Adipose tissue (tissue), 3 donors: ENCODE measurements around the gene ANAPC15. TPM values are rescaled to one million over a fixed set of nuclear protein-coding genes. Genes with fewer than 3 reads are reported as not detected.

Experiments
- H3K27ac ChIP-seq: one replicate; pipeline ENCODE4 v1.5.1; 2013; ENCODE audit warnings: low read depth, low read length
- WGBS, 3 donors: extraction: QIAGEN DNeasy Blood & Tissue Kit; methylation state at CpG; one replicate each; pipeline ENCODE4 v1.1.7; 2013; 5-methylcytosine and 5-hydroxymethylcytosine counted together
- polyA plus RNA-seq, 3 donors: library from polyadenylated mRNA; stranded (reverse); fragments of 200-250 nt; gene quantifications; one replicate each; pipeline ENCODE4 v1.2.3, GENCODE V29; 2013
- donor health status: healthy with polysubstance abuse.
- donor health status: Bipolar disorder and iron deficiency.
- donor health status: healthy.

Gene ANAPC15
- polyA plus RNA-seq, 3 donors, result 26.8 to 46.9 (median 42.3) TPM

GRCh38 chr11:72069787-72070251 is 42.7 kb downstream of the ANAPC15 start:
- H3K27ac ChIP-seq, result peak overlapping the region; percentile 81
- WGBS, 3 donors, result 0 to 13% (median 3%) methylated on average over 2 of the region's 2 CpGs

DNA sequence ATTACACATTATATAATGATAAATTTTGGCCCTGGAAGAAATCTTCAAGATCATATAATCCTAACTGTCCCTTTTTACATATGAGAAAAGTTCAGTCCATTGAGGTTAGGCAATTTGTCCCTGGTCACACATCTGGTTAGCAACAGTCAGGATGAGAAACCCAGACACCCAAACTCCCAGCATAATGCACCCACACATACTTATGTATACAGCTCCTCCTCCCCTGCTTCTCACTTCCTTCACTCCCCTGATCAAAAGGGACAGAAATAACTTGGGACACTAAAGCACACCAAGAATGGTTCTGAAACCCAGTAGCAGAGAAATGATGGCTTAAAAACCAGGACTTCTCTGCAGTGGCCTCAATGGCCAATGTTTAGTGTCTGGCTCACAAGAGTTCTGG is 43.3 kb downstream of the ANAPC15 start:
- H3K27ac ChIP-seq, result peak overlapping the region; percentile 81

DNA sequence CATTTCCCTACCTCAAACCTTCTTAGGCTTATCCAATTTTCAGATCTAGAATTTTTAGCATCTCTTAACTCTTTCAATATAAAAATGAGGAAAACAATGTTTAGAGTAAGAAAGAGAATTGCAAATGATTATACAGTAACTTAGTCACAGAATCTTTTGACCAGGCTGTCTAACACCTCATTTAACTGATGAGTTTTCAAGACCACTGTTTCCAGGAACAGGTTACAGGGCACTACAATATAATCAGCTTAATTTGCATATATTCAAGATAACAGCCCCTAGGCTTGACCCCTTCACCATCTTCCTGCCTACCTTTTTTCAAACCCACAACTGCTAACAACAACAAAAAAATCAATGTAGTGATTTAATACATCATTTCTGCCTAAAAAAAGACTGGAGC is 44.8 kb downstream of the ANAPC15 start:
- no peak overlapping the region for H3K27ac ChIP-seq

DNA sequence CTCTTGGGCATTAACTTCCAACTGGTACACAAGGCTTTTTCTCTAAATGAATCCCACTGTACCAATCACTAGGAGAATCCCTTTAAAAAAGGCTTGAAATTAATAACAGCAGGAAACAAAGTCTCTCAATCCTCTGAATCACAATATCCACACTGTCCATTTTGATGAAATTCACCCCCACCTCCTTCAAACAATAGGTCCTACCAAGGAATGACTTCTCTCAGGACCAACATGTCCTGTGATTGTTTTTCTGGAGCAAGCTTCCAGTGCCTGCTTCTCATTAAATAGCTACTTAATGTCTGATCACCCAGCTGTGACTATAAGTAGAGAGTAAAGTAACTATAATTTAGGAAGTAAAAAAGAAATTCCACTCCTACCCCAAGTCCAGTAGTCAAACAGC is 45.2 kb downstream of the ANAPC15 start:
- no peak overlapping the region for H3K27ac ChIP-seq

DNA sequence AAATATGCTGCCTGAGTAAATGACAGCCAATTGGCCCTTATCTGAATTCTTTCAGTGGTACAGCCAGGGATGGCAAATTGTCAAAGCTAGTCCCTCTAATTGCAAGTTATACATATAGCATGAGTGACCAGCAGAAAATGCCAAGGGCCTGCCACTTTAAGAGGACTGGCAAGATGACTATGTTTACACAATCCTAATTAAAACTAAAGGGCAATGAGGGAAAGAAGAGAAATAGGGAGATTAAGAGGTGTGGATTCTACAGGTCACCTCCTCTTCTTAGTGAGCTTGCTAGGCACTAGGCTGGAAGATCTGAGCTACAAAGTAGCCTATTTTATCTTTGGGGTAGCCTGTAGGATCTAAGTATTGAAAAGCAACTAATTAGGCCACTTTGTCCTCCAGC is 45.6 kb downstream of the ANAPC15 start:
- no peak overlapping the region for H3K27ac ChIP-seq

DNA sequence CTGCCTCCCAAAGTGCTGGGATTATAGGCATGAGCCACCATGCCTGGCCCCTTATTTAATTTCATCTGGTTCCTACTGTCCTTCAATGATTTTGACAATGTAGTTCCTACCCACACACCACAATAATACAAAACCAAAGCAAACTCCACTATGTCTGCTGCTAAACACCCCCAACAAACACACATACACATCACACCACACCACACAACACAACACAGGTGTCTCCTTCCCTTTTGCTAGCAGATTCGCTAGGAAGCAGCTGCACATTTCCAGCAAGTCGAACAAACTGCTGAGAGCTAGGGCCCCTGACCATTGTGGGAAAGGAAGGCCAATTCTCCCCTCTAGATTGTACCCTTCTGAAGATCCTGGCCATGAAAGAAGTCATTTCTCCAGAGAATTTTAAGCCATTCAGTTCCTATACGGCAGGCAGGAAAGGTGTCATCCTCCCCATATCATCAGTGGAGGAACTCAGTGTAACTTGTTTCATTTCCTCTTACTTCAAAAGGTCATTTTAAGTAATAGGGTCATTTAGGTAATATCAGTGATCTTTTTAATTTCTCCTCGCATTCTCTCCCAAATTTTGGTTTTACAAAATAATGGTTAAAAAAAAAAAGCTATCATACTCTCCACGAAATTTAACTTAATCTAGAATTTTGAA is 50.6 kb downstream of the ANAPC15 start:
- WGBS, 3 donors, result 72 to 90% (median 75%) methylated on average over 5 of the region's 5 CpGs
- no peak overlapping the region for H3K27ac ChIP-seq

Other genes with a start within 250 kb of the ANAPC15 start
- gene DEFB131B, start 234.2 kb downstream of the ANAPC15 start, polyA plus RNA-seq, result not detected
- 1 to 10 TPM; 1.5 to 2.2 (median 1.7) TPM for gene XNDC1N, start 184.1 kb downstream of the ANAPC15 start, polyA plus RNA-seq
- gene RNF121, start 183.6 kb downstream of the ANAPC15 start, polyA plus RNA-seq, result 10 to 100 TPM in 2 of 3 donors, 1 to 10 TPM in 1; 7.5 to 21.8 (median 18.4) TPM
- 10 to 100 TPM in 1 of 3 donors, 1 to 10 TPM in 2; 3.0 to 14.1 (median 4.7) TPM for gene IL18BP, start 113.8 kb downstream of the ANAPC15 start, polyA plus RNA-seq
- gene NUMA1, start 32.2 kb downstream of the ANAPC15 start, polyA plus RNA-seq, result 100 to 1,000 TPM in 1 of 3 donors, 10 to 100 TPM in 2; 79.0 to 132 (median 90.3) TPM
- 1 to 10 TPM; 4.3 to 6.9 (median 6.0) TPM for gene LRRC51, start 31.8 kb downstream of the ANAPC15 start, polyA plus RNA-seq
- gene LAMTOR1, start 9.4 kb downstream of the ANAPC15 start, polyA plus RNA-seq, result 100 to 1,000 TPM in 2 of 3 donors, 10 to 100 TPM in 1; 71.4 to 181 (median 165) TPM
- gene TOMT, start 6.8 kb downstream of the ANAPC15 start, polyA plus RNA-seq, result not detected
- gene FOLR3, start 23.0 kb upstream of the ANAPC15 start, polyA plus RNA-seq, result 1 to 10 TPM in 2 of 3 donors, under 1 TPM in 1; 0.16 to 3.8 (median 3.2) TPM
- gene FOLR1, start 79.4 kb upstream of the ANAPC15 start, polyA plus RNA-seq, result 1 to 10 TPM in 1 of 3 donors, under 1 TPM in 1, not detected in 1; 0.58 to 2.7 TPM
- gene FOLR2, start 104.1 kb upstream of the ANAPC15 start, polyA plus RNA-seq, result 10 to 100 TPM in 2 of 3 donors, 1 to 10 TPM in 1; 5.1 to 52.4 (median 38.4) TPM
- gene INPPL1, start 112.1 kb upstream of the ANAPC15 start, polyA plus RNA-seq, result 10 to 100 TPM; 37.9 to 77.0 (median 57.4) TPM
- gene PHOX2A, start 131.5 kb upstream of the ANAPC15 start, polyA plus RNA-seq, result under 1 TPM in 1 of 3 donors, not detected in 2; 0.08 TPM